ENCODE measurements around the gene CXCR2. TPM values are rescaled to one million over a fixed set of nuclear protein-coding genes. Genes with fewer than 3 reads are reported as not detected.
"Not testable (repeated sequence)": the region's sequence is repeated elsewhere in the genome, so short reads cannot be mapped to it uniquely, and the experiment has no call there.

CXCR2 gene
- total and polyA plus RNA-seq, 2 experiments from 2014 or later = 0.52 to 1.6 TPM

DNA sequence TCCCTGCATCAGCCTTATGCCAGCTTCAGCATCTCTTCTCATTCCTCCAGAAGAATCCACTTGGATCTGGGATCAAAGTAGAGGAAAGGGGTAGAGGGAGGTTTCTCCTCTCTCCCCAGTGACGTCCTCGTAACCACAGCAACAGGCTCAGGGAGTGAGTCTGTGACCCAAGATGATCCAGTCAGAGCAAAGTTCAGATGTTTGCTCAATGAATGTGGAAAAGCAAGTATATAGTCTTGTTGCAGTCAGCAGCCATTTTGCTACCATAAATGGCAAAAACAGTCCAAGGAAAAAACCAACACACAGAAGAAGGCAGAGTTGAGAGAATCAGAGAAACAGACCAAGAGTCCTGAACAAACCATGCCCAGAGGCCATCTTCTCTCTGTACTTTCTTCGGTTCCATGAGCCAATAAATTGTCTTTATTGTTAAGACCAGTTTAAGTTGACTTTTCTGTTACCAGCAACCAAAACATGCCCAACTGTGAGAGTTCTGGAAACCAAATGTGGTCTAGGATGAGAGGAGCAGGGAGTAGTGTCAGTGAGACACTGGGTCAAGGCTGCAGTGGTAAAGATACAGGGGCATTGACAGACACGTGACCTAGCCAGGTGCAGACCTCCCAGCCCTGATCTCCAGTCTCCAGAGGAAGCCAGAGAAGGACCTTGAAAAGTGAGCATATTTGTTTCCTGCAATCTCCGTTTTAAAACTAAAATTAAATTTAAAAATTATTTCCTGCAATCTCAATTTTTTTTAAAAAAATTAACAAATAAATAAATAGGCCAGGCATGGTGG is 44.1 kb downstream of the CXCR2 start (continued):
- TF ChIP-seq ZNF114 (CRISPR knock-in tag; IDR thresholded peaks at IDR 0.05) (no peak), STAT1 (IDR thresholded peaks at IDR 0.05; ENCODE audit: unreplicated experiment) (no peak), POLR2AphosphoS5 (IDR thresholded peaks at IDR 0.05; ENCODE audit: low read depth) (no peak), NANOG (IDR thresholded peaks at IDR 0.05; ENCODE audit: borderline replicate concordance) (no peak), JUNB (IDR thresholded peaks at IDR 0.05; ENCODE audit: unreplicated experiment) (no peak), EZH2phosphoT487 (IDR thresholded peaks at IDR 0.05; ENCODE audit: unreplicated experiment) (no peak), EZH2 (IDR thresholded peaks at IDR 0.05; ENCODE audit: low read depth, unreplicated experiment) (no peak), CREB1 (CRISPR knock-in tag; IDR thresholded peaks at IDR 0.05; ENCODE audit: low read depth) (no peak)
- TF ChIP-seq, protein P1, sequence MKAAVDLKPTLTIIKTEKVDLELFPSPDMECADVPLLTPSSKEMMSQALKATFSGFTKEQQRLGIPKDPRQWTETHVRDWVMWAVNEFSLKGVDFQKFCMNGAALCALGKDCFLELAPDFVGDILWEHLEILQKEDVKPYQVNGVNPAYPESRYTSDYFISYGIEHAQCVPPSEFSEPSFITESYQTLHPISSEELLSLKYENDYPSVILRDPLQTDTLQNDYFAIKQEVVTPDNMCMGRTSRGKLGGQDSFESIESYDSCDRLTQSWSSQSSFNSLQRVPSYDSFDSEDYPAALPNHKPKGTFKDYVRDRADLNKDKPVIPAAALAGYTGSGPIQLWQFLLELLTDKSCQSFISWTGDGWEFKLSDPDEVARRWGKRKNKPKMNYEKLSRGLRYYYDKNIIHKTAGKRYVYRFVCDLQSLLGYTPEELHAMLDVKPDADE (IDR thresholded peaks at IDR 0.05) = no peak
- TF ChIP-seq, protein P2, sequence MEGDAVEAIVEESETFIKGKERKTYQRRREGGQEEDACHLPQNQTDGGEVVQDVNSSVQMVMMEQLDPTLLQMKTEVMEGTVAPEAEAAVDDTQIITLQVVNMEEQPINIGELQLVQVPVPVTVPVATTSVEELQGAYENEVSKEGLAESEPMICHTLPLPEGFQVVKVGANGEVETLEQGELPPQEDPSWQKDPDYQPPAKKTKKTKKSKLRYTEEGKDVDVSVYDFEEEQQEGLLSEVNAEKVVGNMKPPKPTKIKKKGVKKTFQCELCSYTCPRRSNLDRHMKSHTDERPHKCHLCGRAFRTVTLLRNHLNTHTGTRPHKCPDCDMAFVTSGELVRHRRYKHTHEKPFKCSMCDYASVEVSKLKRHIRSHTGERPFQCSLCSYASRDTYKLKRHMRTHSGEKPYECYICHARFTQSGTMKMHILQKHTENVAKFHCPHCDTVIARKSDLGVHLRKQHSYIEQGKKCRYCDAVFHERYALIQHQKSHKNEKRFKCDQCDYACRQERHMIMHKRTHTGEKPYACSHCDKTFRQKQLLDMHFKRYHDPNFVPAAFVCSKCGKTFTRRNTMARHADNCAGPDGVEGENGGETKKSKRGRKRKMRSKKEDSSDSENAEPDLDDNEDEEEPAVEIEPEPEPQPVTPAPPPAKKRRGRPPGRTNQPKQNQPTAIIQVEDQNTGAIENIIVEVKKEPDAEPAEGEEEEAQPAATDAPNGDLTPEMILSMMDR (conservative IDR thresholded peaks at IDR 0.05; ENCODE audit: low read depth in 2 of 2) = no peak

DNA sequence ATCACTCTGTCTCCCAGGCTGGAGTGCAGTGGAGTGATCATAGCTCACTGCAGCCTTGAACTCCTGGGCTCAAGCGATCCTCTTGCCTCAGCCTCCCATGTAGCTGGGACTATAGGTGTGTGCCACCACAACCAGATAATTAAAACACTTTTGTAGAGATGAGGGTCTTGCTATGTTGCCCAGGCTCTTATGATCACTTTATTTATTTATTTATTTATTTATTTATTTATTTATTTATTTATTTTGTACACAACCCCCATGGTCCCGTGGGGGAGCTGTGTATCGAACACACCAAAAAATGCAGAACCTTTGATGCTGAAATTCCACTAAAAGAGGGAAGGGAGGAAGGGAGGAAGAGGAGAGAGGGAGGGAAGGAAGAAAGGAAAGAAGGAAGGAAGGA is 45.9 kb downstream of the CXCR2 start:
- not testable (repeated sequence) for H3K9me3 Mint-ChIP-seq; DNase-seq (ENCODE audit: low spot score)
- peaks cover 10% of the 10 kb centered on the region for H3K4me1 ChIP-seq (ENCODE audit: insufficient read depth)

DNA sequence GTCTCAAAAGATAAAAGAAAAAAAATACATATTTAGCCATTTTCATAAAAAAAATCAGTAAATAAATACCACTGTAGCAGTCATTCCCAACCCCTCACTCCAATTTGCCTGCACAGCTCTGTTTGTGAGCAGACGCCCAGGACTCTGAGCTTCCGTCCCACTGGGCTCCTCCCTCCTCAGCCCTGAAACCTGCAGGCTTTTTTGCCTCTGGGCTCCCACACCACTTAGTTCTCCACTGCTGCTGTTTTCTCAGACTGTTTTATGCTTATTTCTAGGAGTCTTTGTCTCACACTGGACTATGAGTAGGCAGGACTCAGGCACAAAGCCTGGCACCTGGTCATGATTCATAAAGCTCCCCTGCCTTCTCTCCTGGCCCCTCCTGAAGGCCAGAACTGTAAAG is 47.0 kb downstream of the CXCR2 start:
- ATAC-seq = no peak
- Mint-ChIP-seq H3K4me3 (no peak overlapping the region), H3K27me3 (ENCODE audit: insufficient read depth, low read depth, poor library complexity) (peaks cover 3% of the 10 kb centered on the region), H3K9me3 (no peaks in the 10 kb centered on the region), H3K27ac (no peak overlapping the region), H3K36me3 (ENCODE audit: low read depth) (no peaks in the 10 kb centered on the region), H3K4me1 (peaks cover 11% of the 10 kb centered on the region)
- peaks cover 4% of the 10 kb centered on the region; the same call in 1 of the 2 replicates for H3K9me2 ChIP-seq (ENCODE audit: insufficient read depth)
- no peaks in the 10 kb centered on the region for H3K36me3 ChIP-seq (ENCODE audit: insufficient read depth)
- no peaks in the 10 kb centered on the region for H3F3A ChIP-seq (replicated peaks; ENCODE audit: low read depth)
- no peaks in the 10 kb centered on the region for H3K27me3 ChIP-seq (ENCODE audit: insufficient read depth)
- H3K4me2 ChIP-seq = no peak overlapping the region
- no peak overlapping the region for H3K27ac ChIP-seq (ENCODE audit: low read depth)
- no peaks in the 10 kb centered on the region for H4K20me1 ChIP-seq (replicated peaks; ENCODE audit: insufficient read depth)
- no peak overlapping the region for H3K4me3 ChIP-seq
- H3K4me1 ChIP-seq (ENCODE audit: insufficient read depth) = peaks cover 9% of the 10 kb centered on the region
- H3K79me2 ChIP-seq (replicated peaks; ENCODE audit: insufficient read depth) = no peaks in the 10 kb centered on the region
- no peak overlapping the region for H2AFZ ChIP-seq
- no peak for DNase-seq (ENCODE audit: low spot score)
- TF ChIP-seq, protein P2 (conservative IDR thresholded peaks at IDR 0.05; ENCODE audit: low read depth in 2 of 2) = no peak

More for the DNA sequence above, 45.9 kb downstream of the CXCR2 start:
- not testable (repeated sequence) for H3K4me2 ChIP-seq; H3K4me3 Mint-ChIP-seq; H2AFZ ChIP-seq; H3K36me3 Mint-ChIP-seq (ENCODE audit: low read depth); H3F3A ChIP-seq (replicated peaks; ENCODE audit: low read depth); H3K27me3 ChIP-seq (ENCODE audit: insufficient read depth); H3K27me3 Mint-ChIP-seq (ENCODE audit: insufficient read depth, low read depth, poor library complexity); H3K27ac ChIP-seq (ENCODE audit: low read depth); H3K4me3 ChIP-seq; ATAC-seq; H3K79me2 ChIP-seq (replicated peaks; ENCODE audit: insufficient read depth); H4K20me1 ChIP-seq (replicated peaks; ENCODE audit: insufficient read depth); H3K27ac Mint-ChIP-seq; H3K36me3 ChIP-seq (ENCODE audit: insufficient read depth)
- H3K9me2 ChIP-seq (ENCODE audit: insufficient read depth) = peaks cover 10% of the 10 kb centered on the region; the same call in 1 of the 2 replicates
- H3K4me1 Mint-ChIP-seq = peaks cover 13% of the 10 kb centered on the region

Data from GM23338 (cell line).